Neural crest cell (in vitro differentiated cells): ENCODE measurements around the gene ATF6B. TPM values are rescaled to one million over a fixed set of nuclear protein-coding genes. Genes with fewer than 3 reads are reported as not detected.

Experiments
- DNase-seq: peaks from one replicate; pipeline ENCODE4 v3.0.0; 2021; ENCODE audit warnings: low read depth, mixed read lengths, low spot score
- H3K27ac Mint-ChIP-seq: one replicate; pipeline ENCODE4 v1.8.0; 2021; ENCODE audit warnings: mild to moderate bottlenecking, mixed read lengths; ENCODE audit not compliant: unreplicated experiment
- H3K27me3 Mint-ChIP-seq: 2 replicates; pipeline ENCODE4 v1.8.0; 2021; ENCODE audit warnings: low read depth, mild to moderate bottlenecking, mixed read lengths
- H3K36me3 Mint-ChIP-seq: 2 replicates; pipeline ENCODE4 v1.8.0; 2021; ENCODE audit warnings: low read depth, mild to moderate bottlenecking, mixed read lengths
- H3K4me1 Mint-ChIP-seq: 2 replicates; pipeline ENCODE4 v1.8.0; 2021; ENCODE audit warnings: mixed read lengths
- H3K4me3 Mint-ChIP-seq: one replicate; pipeline ENCODE4 v1.8.0; 2021; ENCODE audit warnings: mild to moderate bottlenecking, mixed read lengths
- H3K9me3 Mint-ChIP-seq: 2 replicates; pipeline ENCODE4 v1.8.0; 2021; ENCODE audit warnings: mixed read lengths
- CTCF ChIP-seq: fragments of 200-600 bp; sonication (generic); conservative IDR thresholded peaks from 2 replicates; pipeline ENCODE4 v1.5.0; 2021; ENCODE audit warnings: antibody characterized with exemption, mild to moderate bottlenecking
- total RNA-seq: library from RNA; stranded (reverse); gene quantifications from 2 replicates; pipeline ENCODE4 v1.2.1, GENCODE V29; 2021

Gene ATF6B
- total RNA-seq, 1 donor from 2014 or later: 83.6 TPM

- Mint-ChIP-seq H3K27me3 (peaks cover 6% of the 10 kb centered on the region), H3K36me3 (peaks cover 7% of the 10 kb centered on the region), H3K27ac (peak overlapping the region; percentile 92), H3K4me1 (peaks cover 60% of the 10 kb centered on the region), H3K9me3 (no peaks in the 10 kb centered on the region), H3K4me3 (peak overlapping the region; percentile 98)
- DNase-seq: no peak
- TF ChIP-seq CTCF: no peak
Measured at GRCh38 chr6:32175322-32175710, 47.3 kb upstream of the ATF6B start.

DNA sequence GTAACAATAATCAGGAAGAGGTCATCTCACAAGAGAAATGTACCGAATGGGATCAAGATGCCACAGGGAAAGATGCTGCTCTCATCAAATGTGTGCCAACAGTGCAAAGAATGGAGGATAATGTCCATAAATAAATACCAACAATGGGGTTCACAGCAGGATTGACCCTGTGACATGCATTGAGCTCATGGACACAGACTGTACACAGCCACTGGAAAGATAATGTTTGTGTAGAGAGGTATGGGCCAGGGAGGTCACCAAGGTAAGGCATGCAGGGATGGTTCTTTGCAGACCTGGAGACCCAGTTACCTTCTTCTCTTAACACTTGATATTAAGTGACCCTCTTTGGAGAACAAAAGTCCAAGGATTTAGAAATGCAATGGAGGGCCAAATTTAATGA is 46.4 kb upstream of the ATF6B start:
- H3K4me3 Mint-ChIP-seq: peak overlapping the region; percentile 98
- peaks cover 6% of the 10 kb centered on the region for H3K27me3 Mint-ChIP-seq
- no peak for DNase-seq
- no peak for TF ChIP-seq CTCF
- H3K4me1 Mint-ChIP-seq: peaks cover 62% of the 10 kb centered on the region
- peaks cover 14% of the 10 kb centered on the region for H3K36me3 Mint-ChIP-seq
- no peak overlapping the region for H3K27ac Mint-ChIP-seq
- H3K9me3 Mint-ChIP-seq: no peaks in the 10 kb centered on the region

GRCh38 chr6:32173051-32173727 is 45.1 kb upstream of the ATF6B start:
- DNase-seq: no peak
- TF ChIP-seq CTCF: no peak
- Mint-ChIP-seq H3K4me3 (peak overlapping the region; percentile 73), H3K27me3 (peaks cover 5% of the 10 kb centered on the region), H3K36me3 (peaks cover 16% of the 10 kb centered on the region), H3K9me3 (no peaks in the 10 kb centered on the region), H3K4me1 (peaks cover 58% of the 10 kb centered on the region), H3K27ac (no peak overlapping the region)

DNA sequence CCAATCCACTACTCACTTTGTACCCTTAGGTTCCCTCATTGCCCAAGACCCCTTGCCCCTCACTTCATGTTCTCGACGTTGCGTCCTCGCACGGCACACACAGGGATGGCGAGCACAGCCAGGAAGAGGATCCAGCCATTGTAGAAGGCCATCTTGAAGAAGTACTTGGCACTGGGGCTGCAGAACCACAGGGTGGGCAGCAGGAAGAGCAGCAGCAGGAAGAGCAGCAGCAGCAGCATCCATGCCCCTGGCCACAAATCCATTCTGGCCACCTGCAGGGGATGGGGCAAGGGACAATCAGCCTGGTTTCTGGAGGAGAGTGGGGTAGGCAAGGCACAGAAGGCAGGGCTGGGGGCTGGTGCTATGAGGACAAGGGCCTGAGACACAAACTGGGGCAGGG is 43.2 kb upstream of the ATF6B start:
- no peak for TF ChIP-seq CTCF
- H3K27ac Mint-ChIP-seq: peak overlapping the region; percentile 51

GRCh38 chr6:32170294-32170693 is 42.2 kb upstream of the ATF6B start:
- H3K9me3 Mint-ChIP-seq: no peaks in the 10 kb centered on the region
- peaks cover 3% of the 10 kb centered on the region for H3K27me3 Mint-ChIP-seq
- DNase-seq: no peak
- peak overlapping the region; percentile 61 for H3K4me3 Mint-ChIP-seq
- H3K4me1 Mint-ChIP-seq: peaks cover 49% of the 10 kb centered on the region
- H3K27ac Mint-ChIP-seq: no peak overlapping the region
- H3K36me3 Mint-ChIP-seq: peaks cover 27% of the 10 kb centered on the region
- TF ChIP-seq CTCF: no peak

More for the DNA sequence above, 43.2 kb upstream of the ATF6B start:
- Mint-ChIP-seq H3K9me3 (no peaks in the 10 kb centered on the region), H3K27me3 (peaks cover 3% of the 10 kb centered on the region), H3K4me3 (peak overlapping the region; percentile 64), H3K36me3 (peaks cover 23% of the 10 kb centered on the region), H3K4me1 (peaks cover 48% of the 10 kb centered on the region)
- no peak for DNase-seq
